ENCODE measurements around the gene MED13.
"Not testable (repeated sequence)": the region's sequence is repeated elsewhere in the genome, so short reads cannot be mapped to it uniquely, and the experiment has no call there.

- TF ChIP-seq POLR2AphosphoS5, POLR2A, CTCF (IDR thresholded peaks at IDR 0.05): not testable (repeated sequence)
Measured at GRCh38 chr17:61894310-61894709, 170.8 kb downstream of the MED13 start.

Measured in stomach (tissue), 4 donors.